IPS DF 4.7 (cell line): ENCODE results near the gene MRPS9.
A peak's percentile ranks its signal among the peaks of the same experiment; 100 is the strongest.

Experiments
- DNase-seq: peaks from one replicate; pipeline ENCODE4 v3.0.0-alpha.2; 2013; ENCODE audit warnings: low spot score; ENCODE audit errors: extremely low read depth

The MRPS9 gene

GRCh38 chr2:105078906-105079495, 41.1 kb downstream of the MRPS9 start:
- no peak for DNase-seq

DNA sequence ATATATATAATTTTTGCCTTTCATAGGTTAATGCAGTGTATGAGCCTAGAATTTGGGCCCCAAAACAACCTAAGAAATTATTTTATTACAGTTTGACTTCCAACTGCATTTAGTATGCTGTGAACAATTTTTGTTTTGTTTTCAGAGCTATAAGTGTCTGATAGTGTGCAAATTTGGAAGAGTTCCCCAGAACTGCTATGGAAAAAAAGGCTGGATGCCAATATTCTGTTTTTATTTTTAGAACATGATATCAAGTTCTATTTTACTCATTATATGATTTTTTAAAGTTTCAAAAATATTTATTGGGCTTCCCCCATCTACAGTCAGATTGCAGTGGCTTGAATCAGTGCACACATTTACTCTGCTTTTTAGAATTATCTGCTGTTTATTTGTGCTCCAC, 42.6 kb downstream of the MRPS9 start:
- DNase-seq: no peak

DNA sequence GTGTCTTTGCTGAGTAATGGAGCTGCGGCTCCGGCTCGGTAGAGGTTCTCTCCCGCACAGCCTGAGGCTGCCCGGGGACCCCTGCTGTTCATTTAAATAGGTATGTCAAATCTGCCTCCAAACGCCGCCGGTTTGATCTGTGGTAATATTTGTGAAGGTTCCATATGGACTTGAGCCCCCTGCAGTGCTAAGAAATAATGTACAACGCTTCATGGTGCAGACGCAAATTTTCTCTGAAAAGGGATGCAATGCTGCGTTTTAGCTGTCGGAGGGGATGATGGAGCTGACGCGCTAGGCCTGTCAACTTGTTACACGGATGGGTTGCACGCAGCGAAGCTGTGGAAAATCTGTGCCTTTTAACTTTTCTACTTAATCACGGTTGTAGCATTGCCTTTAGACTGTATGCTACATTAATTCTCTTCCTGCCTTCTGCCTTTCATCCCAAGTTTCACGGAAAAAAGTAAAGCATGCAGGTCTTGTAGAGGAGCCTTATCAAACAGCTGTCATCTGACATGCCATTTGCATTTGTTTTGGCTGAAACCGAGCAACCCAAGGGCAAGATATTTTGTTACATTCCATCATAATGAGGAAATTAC, 43.2 kb downstream of the MRPS9 start:
- no peak for DNase-seq

DNA sequence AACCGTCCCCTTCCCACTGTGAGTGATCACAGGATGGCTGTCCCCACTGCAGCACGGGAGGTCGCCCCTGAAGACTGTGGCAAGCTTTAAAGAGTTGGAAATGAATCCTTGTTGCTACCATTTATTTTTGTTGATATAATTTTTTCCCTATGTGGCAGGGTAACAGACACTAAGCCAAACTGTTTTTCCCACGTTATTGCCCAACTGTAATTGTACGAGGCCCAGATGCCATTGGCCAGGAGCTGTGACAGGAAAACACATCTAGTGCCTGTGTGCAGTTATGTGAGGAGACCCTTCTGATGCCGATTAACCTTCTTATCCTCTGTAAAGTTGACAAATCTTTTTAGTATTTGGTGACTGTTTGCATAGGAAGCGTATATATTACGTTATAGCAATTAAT, 44.2 kb downstream of the MRPS9 start:
- DNase-seq: no peak

DNA sequence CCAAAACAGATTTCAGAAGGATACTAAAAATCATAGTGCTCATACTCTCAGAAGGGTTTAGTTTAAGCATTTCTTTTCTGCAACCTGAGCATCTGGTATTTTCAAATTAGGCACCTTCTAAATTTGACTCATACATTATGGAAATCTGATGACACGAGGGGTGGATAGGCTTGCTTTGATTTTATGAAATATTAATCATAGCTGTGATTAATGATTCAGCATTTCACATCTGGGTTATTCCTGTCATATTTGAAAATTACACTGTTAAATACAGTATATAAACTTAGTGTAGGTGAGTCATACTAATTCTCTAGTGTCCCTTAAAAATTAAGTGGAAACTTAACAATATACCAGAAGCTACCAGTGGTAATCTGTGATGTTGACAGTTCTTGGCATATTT, 47.7 kb downstream of the MRPS9 start:
- no peak for DNase-seq

DNA sequence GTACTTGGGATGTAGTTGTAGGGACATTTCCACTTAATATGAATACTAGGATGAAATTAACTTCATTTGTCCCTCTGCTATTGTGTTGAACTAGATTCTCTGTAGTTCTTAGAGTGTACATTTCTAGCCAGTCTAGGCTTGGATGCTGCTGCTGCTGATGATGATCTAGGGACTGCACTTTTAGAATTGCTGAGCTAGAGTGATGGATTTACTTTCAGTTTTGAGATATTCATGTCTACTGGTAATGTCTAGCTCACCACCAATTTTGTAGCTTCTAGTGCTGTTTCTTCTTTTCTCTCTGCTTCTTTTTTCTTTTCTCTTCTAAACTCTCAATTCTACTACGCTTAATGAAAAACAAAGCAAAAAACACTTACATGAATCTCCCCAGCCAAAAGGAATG, 49.4 kb downstream of the MRPS9 start:
- DNase-seq: no peak

DNA sequence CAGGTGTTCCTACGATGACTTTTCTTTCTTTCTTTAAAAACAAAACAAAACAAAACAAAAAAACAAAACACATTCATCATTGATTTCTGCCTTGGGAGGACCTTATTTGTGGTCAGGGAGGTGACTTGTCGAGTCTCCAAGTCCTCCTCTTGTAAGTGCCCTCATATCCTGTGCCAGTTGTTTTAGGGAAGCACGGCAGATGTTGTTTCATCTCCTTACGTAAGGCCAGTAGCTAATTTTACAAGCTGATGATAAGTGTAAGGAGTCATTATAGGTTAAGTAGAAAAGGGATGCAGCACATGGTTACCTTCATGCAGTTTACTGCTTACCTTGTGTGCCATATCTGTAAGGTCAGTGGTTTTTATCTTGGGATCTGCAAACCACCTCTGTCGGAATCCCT, 52.2 kb downstream of the MRPS9 start:
- DNase-seq: no peak

DNA sequence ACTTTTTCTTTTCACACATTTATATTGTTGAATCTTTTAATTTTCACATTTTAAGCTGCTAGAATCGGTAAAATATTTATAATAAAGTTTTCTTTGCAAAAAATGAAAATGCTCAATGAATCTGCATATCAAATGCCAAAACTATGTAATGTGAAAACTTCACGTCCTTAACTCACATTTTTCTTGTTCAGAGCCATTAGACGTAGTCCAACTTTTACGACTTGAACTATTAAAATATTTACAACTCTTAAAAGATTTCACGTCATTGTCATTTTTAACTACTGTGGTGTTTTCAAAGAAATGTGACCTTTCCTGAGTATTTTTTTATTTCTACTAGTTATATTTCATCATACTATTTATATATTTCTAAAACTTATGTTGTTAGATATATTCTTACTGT, 54.9 kb downstream of the MRPS9 start:
- DNase-seq: no peak

- no peak for DNase-seq
Measured at GRCh38 chr2:105099153-105099552, 61.3 kb downstream of the MRPS9 start.

DNA sequence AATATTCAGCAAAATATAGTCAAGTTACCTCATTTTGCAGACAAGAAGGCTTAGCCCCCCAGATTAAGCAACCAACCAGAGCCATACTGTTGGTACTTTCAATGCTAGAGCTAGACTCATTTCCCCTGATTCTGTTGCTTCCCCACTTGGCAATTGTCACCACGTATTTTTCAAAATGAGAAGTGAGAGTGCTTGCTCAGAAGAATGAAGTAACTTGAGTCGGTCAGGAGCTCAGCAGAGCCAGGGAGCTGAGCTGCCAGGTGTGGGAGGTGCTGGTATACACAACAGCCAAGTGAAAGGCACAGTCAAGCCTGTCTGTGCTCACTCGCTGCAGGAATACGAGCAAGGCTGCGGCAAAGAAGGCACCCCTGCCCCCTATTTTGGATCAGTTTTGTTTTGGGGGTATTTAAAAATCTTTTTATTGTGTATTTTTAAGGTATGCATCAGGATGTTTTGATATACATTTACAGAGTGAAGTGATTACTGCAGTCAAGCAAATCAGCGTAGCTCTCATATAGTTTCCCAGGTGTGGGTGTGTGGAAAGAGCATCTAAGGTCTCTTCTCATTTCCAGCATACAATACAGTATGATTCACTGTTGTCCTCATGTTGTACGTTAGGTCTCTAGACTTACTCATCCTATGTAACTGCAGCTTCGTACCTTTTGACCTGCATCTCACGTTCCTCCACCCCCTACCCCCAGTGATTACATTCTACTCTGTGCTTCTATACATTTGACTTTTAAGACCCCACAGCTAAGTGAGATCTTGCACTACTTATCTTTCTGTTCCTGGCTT, 62.4 kb downstream of the MRPS9 start:
- DNase-seq: no peak

DNA sequence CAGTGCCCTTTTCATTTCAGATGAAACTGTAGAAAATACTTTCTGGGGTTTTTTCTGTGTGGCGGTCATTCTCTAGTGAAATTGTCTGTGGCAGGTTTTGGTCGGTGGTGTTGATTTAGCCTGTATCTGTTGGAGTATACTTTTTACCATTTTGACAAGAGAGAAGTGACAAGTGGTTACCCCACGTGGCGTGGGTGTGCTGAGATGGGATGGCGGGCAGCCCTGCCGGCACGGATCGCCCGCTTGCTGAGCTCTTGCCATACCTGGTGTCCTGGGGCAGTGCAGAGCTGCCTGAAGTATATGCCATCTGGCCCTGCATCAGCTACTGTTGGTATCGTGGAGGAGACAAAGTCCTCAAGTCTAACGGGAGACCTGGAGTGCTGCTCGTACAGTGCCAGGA, 64.1 kb downstream of the MRPS9 start:
- no peak for DNase-seq

DNA sequence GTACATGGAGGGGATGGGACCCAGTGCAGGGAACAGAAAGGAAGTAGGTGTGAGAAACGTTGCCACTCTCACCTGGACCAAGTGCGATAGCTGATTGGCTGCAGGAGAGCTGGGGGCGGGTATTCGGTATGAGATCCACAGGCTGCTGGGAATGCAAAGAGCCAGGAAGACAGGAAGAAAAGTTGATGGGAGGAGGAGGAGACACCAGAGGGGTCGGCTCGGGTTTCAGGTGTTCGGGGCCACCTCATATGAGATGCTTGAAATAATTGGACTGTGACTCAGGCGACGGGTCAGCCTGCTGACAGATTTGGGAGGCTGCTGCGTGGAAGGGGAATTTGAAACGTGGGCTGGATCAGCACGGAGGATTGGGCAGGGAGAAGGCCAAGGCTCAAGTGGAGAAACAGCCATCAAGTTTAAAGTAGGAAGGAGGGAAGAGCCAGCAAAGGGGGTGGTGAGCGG, 65.1 kb downstream of the MRPS9 start:
- DNase-seq: peak; percentile 93

DNA sequence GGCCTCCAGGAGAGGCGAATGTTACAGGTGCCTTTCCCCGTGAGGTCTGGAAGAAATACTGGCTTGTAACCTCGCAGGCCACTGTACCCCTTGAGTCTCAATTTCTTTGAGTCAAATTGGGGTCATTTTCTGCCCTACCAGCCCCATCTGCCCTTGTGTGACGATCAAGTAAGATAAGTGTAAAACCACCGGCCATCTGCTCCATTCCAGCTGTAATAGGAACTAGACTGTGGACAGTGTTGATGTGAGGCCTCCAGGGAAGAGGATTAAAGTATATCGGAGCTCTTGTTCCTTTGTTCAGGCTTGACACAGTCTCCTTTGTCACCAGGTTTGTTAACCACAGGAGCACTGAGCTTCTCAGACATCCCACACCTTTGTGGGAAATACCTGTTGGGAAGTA, 65.6 kb downstream of the MRPS9 start:
- DNase-seq: no peak

GRCh38 chr2:105104208-105104731, 66.4 kb downstream of the MRPS9 start:
- DNase-seq: no peak

- no peak for DNase-seq
Measured at GRCh38 chr2:105110295-105110829, 72.5 kb downstream of the MRPS9 start.

- DNase-seq: no peak
Measured at GRCh38 chr2:105111365-105112150, 73.7 kb downstream of the MRPS9 start.

- DNase-seq: no peak
Measured at GRCh38 chr2:105112345-105112744, 74.5 kb downstream of the MRPS9 start.

- DNase-seq: no peak
Measured at GRCh38 chr2:105113616-105114291, 75.9 kb downstream of the MRPS9 start.

- DNase-seq: no peak
Measured at GRCh38 chr2:105114551-105114950, 76.7 kb downstream of the MRPS9 start.

GRCh38 chr2:105116348-105116747, 78.5 kb downstream of the MRPS9 start:
- DNase-seq: no peak

- DNase-seq: no peak
Measured at GRCh38 chr2:105117565-105117964, 79.7 kb downstream of the MRPS9 start.
